ENCODE measurements around the gene RBL2. TPM values are rescaled to one million over a fixed set of nuclear protein-coding genes. Genes with fewer than 3 reads are reported as not detected.

RBL2 gene
- total RNA-seq, 2 experiments from 2014 or later = 102 TPM

- H3K9me3 Mint-ChIP-seq = no peaks in the 10 kb centered on the region
- peaks cover 69% of the 10 kb centered on the region for H3K4me1 ChIP-seq (ENCODE audit: insufficient read depth, low read length)
- TF ChIP-seq CTCF (IDR thresholded peaks at IDR 0.05) = no peak
- peak overlapping the region; percentile 3 to 60 for H3K27ac ChIP-seq (ENCODE audit: low read depth in 1 of 2, low read length in 2 of 2)
- DNase-seq (peak in 10 of 14 experiments; percentile 17 to 89 (median 42)), ATAC-seq (ENCODE audit: poor library complexity) (peak; percentile 70)
- H3K4me3 ChIP-seq (ENCODE audit: low read length) = peak overlapping the region; percentile 32
- H3K27ac Mint-ChIP-seq = peak overlapping the region; percentile 94
- no peaks in the 10 kb centered on the region for H3K9me3 ChIP-seq (ENCODE audit: control insufficient read depth in 1 of 2, insufficient read depth in 1 of 2, low read length in 2 of 2)
- ChIA-PET CTCF (interaction anchor here (1.3 to 1.8 kb wide), 3 partner anchors 8 to 38 kb away, joined by 4 to 7 read pairs (median 4); no protein-coding TSS in a partner anchor), POLR2A (interaction anchor here (1.0 to 16.1 kb wide), 18 partner anchors 10 to 83 kb away, joined by 3 to 436 read pairs (median 10); partner anchors contain the start of genes AKTIP and RBL2)
- H3K27me3 Mint-ChIP-seq = no peaks in the 10 kb centered on the region
- H3K27me3 ChIP-seq (ENCODE audit: control insufficient read depth in 1 of 2, insufficient read depth in 2 of 2, low read length in 2 of 2) = no peaks in the 10 kb centered on the region
- intact Hi-C loops (cut with DNase I, micrococcal nuclease) = loop anchor here (1.0 to 10.0 kb wide), 6 partner anchors 21 to 248 kb away; partner anchors contain the start of genes AKTIP (in 1 of the 2), FTO (in 1 of the 2) and RPGRIP1L (in 1 of the 2)
- peaks cover 96% of the 10 kb centered on the region for H3K4me1 Mint-ChIP-seq (ENCODE audit: low read depth)
- peaks cover 93% of the 10 kb centered on the region for H3K36me3 Mint-ChIP-seq (ENCODE audit: low read depth)
- peaks cover 69% of the 10 kb centered on the region for H3K36me3 ChIP-seq (ENCODE audit: insufficient read depth, low read length)
- peak overlapping the region; percentile 88 for H3K4me3 Mint-ChIP-seq
Measured at GRCh38 chr16:53456625-53457024, 22.4 kb downstream of the RBL2 start.

DNA sequence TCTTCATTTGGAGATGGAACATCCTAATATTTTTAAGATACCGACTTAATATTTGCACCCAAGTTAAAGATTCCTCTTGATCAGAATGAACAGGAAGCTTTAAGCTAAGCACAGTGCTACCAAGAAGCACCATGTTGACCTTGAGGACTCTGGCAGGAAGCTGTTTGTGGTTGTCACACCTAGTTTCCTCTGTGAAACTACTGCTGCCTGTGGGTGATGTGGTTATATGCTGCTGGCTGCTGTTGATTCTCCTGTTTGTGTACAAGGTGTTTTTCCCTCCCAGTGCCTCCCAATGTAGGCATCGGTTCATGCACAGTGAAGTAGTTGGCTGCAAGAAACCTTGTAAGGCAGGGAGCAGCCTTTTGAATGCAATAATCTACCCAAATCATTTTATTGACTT is 23.4 kb downstream of the RBL2 start:
- Histone ChIP-seq H3K27ac (ENCODE audit: low read depth in 1 of 2, low read length in 2 of 2) (peak overlapping the region; percentile 53 to 60), H3K9me3 (ENCODE audit: control insufficient read depth in 1 of 2, insufficient read depth in 1 of 2, low read length in 2 of 2) (no peaks in the 10 kb centered on the region), H3K4me3 (ENCODE audit: low read length) (peak overlapping the region; percentile 32), H3K36me3 (ENCODE audit: insufficient read depth, low read length) (peaks cover 70% of the 10 kb centered on the region), H3K27me3 (ENCODE audit: control insufficient read depth in 1 of 2, insufficient read depth in 2 of 2, low read length in 2 of 2) (no peaks in the 10 kb centered on the region), H3K4me1 (ENCODE audit: insufficient read depth, low read length) (peaks cover 67% of the 10 kb centered on the region)
- ChIA-PET POLR2A (interaction anchor here (0.7 to 16.1 kb wide), 22 partner anchors 10 to 88 kb away, joined by 3 to 436 read pairs (median 6); partner anchors contain the start of genes AKTIP and RBL2), CTCF (interaction anchor here (0.8 to 2.1 kb wide), 7 partner anchors 9 to 23 kb away, joined by 3 to 13 read pairs (median 4); partner anchors contain the start of gene RBL2)
- Mint-ChIP-seq H3K4me1 (ENCODE audit: low read depth) (peaks cover 97% of the 10 kb centered on the region), H3K27ac (peak overlapping the region; percentile 94), H3K9me3 (no peaks in the 10 kb centered on the region), H3K4me3 (peak overlapping the region; percentile 74), H3K36me3 (ENCODE audit: low read depth) (peaks cover 94% of the 10 kb centered on the region), H3K27me3 (no peaks in the 10 kb centered on the region)
- peak; percentile 74 for ATAC-seq (ENCODE audit: poor library complexity)
- no peak for TF ChIP-seq CTCF (IDR thresholded peaks at IDR 0.05)
- peak; percentile 49 to 94 (median 66) for DNase-seq
- intact Hi-C loops (cut with DNase I, micrococcal nuclease) = loop anchor here (1.0 to 10.0 kb wide), 5 partner anchors 22 to 247 kb away; partner anchors contain the start of genes AKTIP (in 1 of the 2), FTO (in 1 of the 2) and RPGRIP1L (in 1 of the 2)

GRCh38 chr16:53458635-53459034 is 24.4 kb downstream of the RBL2 start:
- POLR2A ChIA-PET = interaction anchor here (0.7 to 16.1 kb wide), 9 partner anchors 12 to 359 kb away, joined by 3 to 436 read pairs (median 17); partner anchors contain the start of genes AKTIP and RBL2
- CTCF ChIA-PET = interaction anchor here (1.5 to 2.1 kb wide), 3 partner anchors 16 to 24 kb away, joined by 3 to 13 read pairs (median 5); partner anchors contain the start of gene RBL2
- H3K27ac Mint-ChIP-seq = peak overlapping the region; percentile 94
- peak overlapping the region; percentile 31 for H3K4me3 Mint-ChIP-seq
- no peak for DNase-seq
- no peak overlapping the region for H3K4me3 ChIP-seq (ENCODE audit: low read length)
- H3K27me3 Mint-ChIP-seq = no peaks in the 10 kb centered on the region
- intact Hi-C loops (cut with DNase I, micrococcal nuclease) = loop anchor here (5.0 to 10.0 kb wide), 2 partner anchors 44 to 246 kb away; partner anchors contain the start of genes AKTIP (in 1 of the 2), FTO (in 1 of the 2) and RPGRIP1L (in 1 of the 2)
- no peaks in the 10 kb centered on the region for H3K9me3 ChIP-seq (ENCODE audit: control insufficient read depth in 1 of 2, insufficient read depth in 1 of 2, low read length in 2 of 2)
- no peaks in the 10 kb centered on the region for H3K27me3 ChIP-seq (ENCODE audit: control insufficient read depth in 1 of 2, insufficient read depth in 2 of 2, low read length in 2 of 2)
- H3K4me1 Mint-ChIP-seq (ENCODE audit: low read depth) = peaks cover 93% of the 10 kb centered on the region
- peaks cover 70% of the 10 kb centered on the region for H3K36me3 ChIP-seq (ENCODE audit: insufficient read depth, low read length)
- TF ChIP-seq CTCF (IDR thresholded peaks at IDR 0.05) = no peak
- no peak for ATAC-seq (ENCODE audit: poor library complexity)
- peaks cover 96% of the 10 kb centered on the region for H3K36me3 Mint-ChIP-seq (ENCODE audit: low read depth)
- peaks cover 75% of the 10 kb centered on the region for H3K4me1 ChIP-seq (ENCODE audit: insufficient read depth, low read length)
- H3K9me3 Mint-ChIP-seq = no peaks in the 10 kb centered on the region
- peak overlapping the region in 1 of 2 donors; percentile 30 for H3K27ac ChIP-seq (ENCODE audit: low read depth in 1 of 2, low read length in 2 of 2)
